ENCODE measurements around the gene PI4KA.
A peak's percentile ranks its signal among the peaks of the same experiment; 100 is the strongest.

PI4KA gene

DNA sequence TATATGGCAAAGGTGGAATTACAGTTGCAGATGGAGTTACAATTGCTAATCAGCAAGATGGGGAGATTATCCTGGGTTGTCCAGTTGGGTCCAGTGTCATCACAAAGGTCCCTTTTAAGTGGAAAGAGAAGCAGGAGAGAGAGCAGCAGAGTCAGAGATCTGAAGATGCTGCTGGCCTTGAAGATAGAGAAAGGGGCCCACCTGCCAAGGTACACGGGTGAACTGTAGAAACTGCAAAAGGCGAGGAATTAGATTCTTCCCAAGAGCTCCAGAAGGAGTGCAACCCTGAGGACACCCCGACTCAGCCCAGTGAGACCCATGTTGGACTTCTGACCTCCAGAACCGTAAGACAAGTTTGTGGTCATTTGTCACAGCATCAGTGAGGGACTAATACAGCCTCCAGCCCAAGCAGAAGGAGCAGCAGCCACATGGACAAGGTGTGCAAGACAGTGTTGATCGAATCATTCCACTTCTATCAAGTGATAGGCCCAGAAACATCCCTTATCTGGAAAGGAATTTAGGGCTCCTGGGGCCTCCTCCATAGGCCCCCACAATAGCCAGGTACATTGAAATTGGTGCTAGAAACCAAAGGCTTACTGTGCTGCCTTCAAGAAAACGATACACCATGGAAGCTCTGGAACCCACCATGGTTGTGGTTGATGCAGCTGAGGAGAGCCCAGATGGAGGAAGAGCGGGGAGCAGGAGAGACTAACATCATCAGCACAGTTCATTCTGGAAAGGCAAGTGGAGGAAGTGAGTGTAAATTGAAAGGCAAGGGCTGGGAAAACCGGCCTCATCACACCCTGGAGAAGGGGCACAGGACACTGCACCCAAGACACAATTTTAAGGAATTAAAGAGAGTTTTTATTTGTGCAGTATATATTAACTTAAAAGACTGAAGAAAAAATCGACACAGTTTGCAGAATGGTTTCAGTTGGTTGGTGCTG lies 23.5 kb upstream of the PI4KA start:
- DNase-seq, result no peak

DNA sequence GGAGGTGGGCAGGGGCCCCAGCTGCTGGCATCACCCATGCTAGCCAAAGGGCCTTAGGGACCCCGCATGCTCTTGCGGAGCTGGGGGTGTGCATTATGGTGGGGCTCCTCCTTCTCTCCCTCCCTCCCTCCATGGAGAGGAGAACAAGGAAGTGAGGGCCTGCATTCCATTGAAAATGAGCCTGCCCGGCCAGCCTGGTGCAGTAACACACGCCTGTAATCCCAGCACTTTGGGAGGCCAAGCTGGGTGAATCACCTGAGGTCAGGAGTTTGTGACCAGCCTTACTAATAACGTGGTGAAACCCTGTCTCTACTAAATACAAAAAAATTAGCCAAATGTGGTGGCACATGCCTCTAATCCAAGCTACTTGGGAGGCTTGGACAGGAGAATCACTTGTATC lies 22.6 kb upstream of the PI4KA start:
- no peak for DNase-seq

DNA sequence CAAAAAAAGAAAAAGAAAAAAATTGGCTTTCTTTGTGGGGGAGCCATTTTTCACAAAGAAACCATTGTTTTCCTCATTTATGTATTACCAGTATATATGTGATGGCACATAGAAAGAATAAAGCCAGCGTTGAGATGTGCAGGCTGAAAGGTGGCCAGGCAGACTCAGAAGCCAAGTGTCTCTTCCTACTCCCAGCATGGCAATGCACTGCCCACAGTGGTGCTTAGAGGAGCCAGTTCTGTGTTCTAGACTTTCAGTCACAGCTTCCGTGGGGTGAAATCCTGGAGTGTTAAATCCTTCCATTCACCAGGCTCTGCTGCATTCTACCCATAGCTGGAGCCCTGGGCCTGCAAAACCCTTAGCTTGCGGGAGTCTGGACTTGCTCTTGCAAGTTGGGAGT lies 19.1 kb upstream of the PI4KA start:
- DNase-seq, result no peak

DNA sequence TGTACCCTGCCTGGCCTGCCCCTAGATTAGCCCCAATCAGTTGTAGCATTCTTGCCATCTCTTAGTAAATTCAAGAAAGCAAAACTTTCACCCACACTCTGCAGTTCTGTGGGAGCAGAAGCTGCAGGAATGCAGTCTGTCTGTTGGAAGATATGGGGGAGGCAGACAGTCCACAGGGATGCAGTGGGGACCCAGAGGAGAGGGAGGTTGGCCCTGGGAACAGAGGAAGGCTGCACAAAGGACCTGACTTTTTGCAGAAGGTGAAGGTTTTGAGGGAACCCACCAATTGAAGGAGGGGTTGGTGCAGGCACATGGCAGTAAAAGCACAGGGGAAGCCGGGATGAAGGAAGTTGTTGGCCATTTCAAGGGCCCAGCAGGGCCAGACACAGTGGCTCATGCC lies 16.7 kb upstream of the PI4KA start:
- no peak for DNase-seq

DNA sequence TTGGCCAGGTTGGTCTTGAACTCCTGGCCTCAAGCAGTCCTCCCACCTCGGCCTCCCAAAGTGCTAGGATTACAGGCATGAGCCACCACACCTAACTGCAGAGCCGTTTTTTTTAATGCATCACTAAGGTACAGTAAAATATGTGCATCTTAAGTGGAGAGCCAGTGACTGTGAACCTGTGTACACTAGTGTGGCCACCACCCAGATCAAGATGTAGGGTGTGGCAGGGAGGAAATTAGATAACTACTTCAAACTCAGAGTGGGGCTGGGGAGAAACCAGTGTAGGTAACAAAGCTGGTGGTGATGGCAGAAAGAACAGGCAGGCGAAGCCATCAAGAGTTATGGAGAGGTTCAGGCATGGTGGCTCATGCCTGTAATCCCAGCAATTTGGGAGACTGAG lies 14.6 kb upstream of the PI4KA start:
- DNase-seq, result no peak

DNA sequence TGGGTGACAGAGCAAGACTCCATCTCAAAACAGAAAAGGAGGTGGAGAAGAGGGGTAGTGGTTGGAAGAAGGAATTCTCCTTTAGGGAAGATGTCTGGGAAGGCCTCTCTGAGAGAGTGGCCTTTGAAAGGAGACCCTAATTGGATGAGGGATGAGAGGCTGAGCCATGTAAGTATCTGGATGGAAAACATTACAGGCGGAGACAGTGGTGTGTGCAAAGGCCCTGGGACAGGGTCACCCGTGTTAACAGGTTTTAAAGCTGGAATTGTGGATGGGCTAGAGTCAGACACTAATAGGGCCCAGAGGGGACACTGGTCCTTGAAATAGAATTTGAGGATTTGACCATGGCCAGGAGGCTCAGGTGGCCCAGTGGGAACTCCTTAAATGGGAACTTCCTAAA lies 10.6 kb upstream of the PI4KA start:
- no peak for DNase-seq

DNA sequence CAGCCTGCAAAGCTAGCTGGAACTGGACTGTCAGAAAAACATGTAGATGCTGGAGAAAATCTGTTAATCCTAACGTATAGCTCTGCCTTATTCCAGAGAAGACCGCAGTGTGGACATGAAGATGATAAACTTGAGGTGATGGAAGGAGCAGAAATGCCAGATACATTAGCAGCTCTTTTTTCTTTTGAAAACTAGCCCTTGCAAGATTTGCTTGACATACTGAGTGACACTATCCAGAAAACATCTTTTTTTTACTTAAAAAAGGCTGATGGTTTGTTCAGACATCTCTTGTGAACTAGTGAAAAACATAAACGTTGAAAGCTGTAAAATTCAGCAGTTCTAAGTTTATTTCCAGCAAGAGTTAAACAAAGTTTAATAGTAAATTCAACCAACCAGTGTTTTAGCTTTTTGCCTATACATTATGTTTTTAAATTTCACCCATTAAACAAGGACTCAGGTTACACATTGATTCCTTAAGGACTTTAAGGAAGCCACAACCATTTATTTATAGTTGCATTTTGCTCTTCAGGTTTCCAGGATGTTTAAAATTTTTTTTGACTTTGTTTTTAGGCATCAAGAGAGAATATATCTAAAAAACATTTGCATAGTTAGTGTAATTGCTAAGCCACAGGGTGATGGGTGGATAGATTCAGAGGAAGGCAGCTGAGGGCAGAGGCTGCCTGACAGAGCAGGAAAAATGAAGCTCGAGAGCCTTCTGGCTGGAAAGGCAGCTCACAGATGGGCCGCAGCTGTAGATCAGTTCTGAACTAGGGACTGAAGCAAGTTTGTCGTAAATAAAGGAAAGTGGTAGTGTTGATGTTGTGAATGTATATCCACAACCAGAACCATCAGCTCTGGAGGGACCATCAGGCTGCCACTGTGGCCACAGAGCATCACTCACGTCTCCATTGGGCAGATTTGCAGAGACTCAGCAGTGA lies 9.7 kb upstream of the PI4KA start:
- no peak for DNase-seq

DNA sequence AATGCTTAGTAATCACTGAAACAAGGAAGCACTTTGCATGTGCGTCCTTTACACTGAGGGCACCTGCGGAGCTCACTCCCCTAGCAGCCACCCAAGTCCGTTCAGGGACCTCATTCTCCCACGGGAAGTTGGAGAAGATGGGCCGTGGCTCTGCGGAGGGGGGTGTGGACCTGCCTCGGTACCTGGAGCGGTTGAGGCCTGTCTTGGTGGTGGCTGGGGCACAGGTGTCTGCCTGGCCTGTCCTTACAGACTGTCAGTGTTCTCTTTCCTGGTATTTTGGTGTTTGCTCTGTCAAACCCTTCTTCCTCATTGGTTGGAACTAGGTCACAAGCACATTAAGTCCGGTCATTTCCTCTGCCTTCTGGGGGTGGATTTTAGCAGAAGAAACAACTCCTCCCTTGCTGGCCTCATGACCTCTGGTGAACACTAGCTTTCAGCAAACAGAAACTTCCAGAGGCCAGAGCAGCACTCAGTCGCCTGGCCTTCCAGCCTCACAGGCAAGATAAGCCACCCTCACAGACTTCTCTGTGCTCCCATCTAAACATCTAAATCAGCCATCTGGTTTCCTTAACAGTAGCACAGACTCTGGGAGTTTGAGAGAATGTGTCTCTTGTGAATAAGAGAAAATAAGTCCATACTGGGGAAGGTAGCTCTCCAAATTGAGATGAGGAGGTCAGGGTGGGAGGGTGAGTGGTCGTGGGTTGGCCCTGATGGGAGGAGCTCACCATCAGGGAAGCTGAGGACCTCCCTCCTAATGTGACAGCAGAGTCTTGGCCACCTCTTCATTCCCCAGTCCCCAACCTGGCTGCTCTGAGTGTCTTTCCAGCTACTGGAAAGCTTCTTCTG lies 8.8 kb upstream of the PI4KA start:
- no peak for DNase-seq

DNA sequence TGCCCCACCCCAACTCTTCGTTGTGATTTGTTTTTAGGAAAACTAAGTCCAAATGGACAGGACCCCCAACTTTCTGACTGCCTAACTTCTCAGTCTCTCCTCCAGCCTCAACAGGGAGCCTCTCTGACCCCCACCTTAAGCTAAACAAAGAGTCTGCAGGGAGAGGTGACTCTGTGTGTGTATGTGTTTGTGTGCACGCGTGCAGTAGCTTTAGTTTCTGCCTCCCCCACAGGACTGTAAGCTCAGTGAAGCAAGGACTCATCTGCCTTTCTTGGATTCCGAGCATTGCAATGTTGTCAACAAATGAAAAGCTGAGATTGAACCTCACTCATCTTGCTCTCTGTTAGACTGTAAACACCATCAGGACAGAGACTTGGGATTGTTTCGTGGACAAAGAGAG lies 8.1 kb upstream of the PI4KA start:
- DNase-seq, result no peak

DNA sequence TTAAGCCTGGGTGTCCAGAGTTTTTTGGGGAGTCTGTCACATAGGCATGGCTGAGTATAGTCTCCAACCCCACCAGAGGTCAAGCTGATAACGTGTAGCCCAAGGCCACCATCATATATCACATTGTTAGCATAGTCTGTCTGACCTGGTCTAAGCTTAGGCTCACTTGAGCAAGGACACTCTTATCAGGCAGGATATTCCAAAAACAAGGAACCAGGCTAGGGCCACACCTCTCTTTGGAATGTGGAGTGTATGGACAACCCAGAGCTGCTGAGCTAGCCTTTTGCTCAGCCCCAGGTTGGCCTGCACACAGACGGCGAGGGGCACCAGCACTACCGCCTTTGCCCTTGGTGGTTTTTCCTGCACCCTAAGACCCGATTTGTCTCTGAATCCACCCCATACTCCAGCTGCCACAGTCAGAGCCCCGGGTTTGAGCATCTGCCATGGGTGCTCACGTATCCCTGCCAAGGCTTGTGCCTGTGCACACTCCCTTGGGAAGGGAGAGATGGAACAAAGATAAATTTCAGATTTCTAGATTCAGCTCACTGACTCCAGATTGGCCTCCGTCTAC lies 7.3 kb upstream of the PI4KA start:
- DNase-seq, result no peak

DNA sequence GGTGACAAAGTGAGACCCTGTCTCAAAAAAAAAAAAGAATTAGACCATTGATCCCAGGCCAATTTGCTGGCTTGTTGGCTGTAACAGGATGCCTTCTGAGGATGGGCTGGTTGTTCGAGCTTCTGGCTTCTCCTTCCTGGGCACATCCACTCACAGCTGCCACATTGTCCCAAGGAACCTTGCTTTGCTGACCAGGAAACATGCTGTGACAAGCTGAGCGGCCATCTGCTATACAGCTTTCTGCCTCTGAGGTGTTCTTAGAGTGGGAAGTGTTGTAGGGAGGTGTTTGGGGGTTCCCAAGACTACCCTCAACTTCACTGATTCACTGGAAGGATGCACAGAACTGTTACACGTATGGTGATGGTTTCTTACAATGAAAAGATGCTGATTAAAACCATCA lies 6.7 kb upstream of the PI4KA start:
- no peak for DNase-seq

DNA sequence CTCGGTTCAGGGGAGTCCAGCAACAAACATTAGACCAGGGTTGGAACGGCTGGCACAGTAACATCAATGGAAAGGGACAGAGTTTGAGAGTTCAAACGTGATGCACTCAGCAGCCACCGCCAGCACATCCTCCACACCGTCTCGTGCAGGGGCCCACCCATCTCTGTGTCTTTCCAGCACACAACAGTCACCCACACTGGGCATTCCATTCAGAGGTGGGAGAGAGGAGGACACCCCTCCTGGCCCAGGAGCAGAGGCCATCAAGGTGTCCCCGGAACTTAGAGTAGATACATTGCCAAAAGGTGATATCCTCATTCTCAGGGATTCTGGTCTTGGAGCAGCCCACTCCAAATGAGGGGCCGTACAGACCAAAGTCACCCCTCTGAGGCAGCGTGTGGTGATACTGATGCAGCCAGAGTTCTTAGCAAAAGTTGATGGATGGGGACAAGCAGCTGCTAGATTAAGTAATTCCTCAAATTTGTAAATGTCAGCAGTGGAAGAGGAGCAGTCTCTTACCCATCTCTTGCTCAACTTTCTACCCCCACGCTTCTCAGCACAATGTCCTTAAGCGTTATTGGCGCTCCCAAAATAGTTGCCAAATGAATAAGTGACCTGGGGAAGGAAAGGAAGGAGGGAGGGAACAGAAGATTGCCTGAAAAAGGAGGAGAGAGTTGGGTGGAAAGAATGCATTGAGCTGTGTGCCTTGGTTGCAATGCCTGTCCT lies 5.7 kb upstream of the PI4KA start:
- DNase-seq, result no peak

DNA sequence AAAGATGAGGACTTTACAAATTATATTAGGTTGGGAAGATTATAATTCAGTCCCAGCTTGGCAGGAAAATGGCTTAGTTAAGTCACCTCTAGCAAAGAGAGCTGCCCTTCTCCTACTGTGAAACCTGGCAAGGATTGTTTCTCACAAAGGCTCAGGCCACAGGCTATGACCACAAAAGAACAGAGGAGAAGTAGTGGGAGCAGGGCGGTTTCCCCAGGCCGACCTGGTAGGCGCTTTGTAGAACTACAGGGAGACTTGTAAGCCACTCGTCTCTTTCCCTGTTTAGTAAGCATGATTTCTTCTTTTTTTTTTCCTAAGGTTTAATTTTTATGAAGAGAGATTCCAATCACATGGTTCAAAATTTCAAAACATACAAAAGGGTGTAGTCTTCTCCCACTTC lies 4.8 kb upstream of the PI4KA start:
- DNase-seq, result no peak

DNA sequence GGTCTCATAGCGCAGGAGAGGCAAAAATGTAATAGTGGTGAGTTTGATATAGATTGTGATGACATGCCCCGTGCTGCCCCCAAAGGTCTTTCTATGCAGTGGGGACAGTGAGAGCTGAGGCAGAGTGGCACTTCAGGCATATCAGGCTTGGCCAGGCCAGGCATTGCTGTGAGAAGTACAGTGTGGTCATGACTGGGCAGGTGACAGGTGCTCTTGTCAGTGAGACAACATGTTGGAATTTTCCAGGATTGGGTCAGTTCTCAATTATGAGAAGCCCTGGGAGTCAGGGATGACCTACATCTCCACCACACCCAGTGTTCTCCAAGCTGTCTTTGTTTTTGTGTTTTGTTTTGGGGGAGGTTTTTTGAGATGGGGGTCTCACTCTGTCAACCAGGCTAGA lies 3.9 kb upstream of the PI4KA start:
- no peak for DNase-seq

DNA sequence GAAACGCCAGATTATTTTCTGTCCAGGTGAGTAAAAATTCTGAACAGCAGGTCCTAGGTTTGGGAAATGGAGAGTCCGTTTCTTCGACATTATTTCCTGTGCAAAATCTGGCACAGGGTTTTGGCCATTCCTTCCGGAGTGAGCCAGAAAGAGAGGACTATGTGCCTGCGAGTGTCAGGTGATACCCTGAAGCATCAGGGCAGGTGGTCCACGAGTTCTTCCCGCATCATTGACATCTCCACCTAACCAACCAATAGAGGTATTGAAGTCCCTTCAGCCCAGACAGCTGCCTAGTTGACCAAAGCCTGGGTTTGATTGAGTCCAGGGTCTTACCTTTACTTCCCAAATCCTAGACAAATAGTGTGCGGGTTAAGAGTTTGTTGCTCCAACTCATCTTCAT lies 1.0 kb upstream of the PI4KA start:
- no peak for DNase-seq

DNA sequence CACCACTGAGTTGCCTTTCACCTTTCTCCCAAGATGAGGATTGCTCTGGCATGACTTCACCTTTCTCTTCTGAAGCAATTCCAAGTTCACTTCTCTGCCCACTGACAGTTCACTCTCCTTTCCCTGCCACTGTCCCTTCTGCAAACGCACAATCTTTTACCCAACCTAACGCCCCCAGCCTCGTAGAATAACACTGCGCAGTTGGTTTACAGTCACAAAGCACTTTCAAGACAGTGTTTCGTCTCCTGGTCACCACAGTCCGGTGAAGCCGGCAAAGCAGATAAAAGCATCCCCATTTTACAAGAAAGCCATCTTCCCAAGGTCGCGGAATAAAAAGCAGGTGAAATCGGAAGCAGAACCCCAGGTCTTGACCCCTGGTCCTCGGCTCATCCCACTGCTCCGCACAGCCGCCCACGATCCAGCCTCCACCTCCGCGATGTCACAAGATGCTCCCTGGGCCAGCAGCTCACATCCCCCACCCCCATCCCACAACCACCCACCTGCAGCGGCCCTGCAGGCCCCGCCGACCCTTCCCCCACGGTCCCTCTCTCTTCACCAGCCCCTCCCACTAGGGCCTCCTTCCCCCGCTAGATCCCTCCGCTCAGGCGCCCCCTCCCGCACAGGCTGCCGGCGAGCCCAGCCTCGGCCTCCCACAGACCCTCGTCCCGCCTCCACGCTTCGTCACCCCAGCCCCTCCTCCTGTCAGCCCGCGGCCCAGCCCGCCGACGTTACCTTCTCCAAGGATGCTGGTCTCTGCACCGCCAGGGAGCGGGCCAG lies 585 bp downstream of the PI4KA start:
- peak; percentile 86 for DNase-seq

DNA sequence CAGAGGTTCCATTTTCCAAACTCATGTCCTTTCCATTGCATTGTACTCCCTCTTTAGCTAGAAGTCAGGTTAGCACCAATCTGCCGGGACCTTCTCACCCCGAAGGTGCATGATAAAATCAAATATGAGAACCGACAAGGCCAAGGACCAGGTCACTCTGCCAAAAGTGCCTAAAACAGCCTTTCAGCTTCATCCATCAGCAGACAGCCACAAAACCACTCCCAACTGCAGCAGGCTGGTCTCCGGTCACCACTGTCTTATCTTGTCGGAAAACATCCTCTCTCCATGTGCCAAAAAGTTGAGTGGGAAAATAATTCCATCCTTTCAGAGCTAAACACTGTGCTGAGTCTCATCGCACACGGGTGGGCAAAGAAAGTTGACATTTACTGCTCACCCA lies 1.4 kb downstream of the PI4KA start:
- DNase-seq, result no peak

DNA sequence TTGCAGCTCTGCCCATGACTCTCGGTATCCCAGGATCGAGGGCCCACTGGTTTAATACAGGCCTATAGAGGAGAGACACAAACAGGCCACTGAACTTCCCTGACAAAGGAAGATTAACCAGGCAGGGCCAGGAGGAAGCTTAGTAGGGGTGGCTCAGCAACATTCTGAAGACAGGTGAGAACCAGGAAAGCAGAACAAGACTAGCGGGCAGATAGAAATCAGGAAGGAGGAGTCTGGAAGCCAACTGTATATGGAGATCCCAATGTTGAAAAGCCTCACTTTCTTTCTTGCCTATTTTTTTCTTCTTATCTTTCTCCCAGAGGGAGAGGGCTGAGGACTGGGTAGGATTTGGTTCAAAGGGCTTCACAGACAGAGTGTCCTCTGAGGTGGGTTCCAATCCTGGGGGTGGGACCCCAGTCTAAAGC lies 5.4 kb downstream of the PI4KA start:
- no peak for DNase-seq

DNA sequence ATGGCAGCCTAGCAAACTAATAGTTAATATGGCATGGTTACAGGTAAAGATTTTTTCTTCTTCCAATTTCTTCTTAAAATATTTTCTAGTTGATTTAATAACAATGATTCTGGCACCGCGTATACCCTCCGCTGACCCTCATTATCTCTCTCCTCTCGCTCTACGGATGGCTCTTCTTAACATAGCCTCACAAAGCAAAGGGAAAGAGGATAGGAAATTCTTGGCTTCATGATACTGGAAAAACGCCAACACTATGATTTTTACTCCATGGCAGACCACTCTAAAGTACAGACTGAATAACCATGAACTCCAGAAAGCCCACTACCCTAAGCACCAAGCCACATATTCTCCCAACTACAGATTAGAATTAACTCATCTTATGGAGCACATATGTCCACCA lies 6.1 kb downstream of the PI4KA start:
- no peak for DNase-seq

DNA sequence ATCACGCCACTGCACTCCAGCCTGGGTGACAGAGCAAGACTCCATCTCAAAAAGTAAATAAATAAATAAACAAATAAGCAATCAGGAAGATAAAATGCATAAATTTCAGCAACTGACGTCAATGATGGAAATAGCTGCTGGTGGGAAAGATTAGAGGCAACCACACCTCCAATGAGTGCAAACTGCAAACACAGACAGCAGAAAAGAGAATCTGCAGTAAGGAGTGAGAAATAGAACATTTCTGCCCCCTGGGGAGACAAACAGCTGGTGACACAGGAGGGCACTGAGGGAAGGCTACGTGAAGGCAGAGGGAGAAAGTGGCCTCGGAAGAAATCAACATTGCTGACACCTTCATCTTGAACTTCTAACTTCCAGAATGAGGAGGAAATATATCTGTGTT lies 6.5 kb downstream of the PI4KA start:
- no peak for DNase-seq

DNA sequence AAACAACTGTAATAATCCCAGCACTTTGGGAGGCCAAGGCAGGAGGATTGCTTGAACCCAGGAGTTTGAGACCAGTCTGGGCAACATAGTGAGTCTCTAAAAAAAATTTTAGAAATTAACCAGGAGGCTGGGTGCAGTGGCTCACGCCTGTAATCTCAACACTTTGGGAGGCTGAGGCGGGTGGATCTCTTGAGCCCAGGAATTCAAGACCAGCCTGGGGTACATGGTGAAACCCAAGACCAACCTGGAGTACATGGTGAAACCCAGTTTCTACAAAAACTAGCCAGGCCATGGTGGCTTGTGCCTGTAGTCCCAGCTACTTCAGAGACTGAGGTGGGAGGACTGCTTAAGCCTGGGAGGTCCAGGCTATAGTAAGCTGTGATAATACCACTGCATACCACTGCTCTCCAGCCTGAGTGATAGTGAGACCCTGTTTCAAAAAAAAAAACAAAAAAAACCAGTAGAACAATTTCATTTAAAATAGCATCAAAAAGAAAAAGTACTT lies 11.2 kb downstream of the PI4KA start:
- DNase-seq, result no peak

All from fibroblast of skin of back (primary cell).